PFSK-1 (cell line): Measurements from ENCODE around the gene CDK19.

Source experiments
- FOXP2 ChIP-seq: optimal IDR thresholded peaks from 2 replicates; pipeline ENCODE3; 2011; ENCODE audit warnings: borderline replicate concordance, control low read depth, inconsistent platforms; ENCODE audit not compliant: insufficient read depth; ENCODE audit errors: extremely low read length, extremely low read depth
- POLR2AphosphoS5 ChIP-seq: IDR thresholded peaks from 2 replicates; pipeline ENCODE4 v1.6.1; 2012; ENCODE audit warnings: low read depth, mild to moderate bottlenecking, control low read depth, low read length, moderate library complexity
- SIN3A ChIP-seq: IDR thresholded peaks from 2 replicates; pipeline ENCODE4 v1.6.1; 2012; ENCODE audit warnings: mild to moderate bottlenecking, low read length, moderate library complexity, borderline replicate concordance; ENCODE audit not compliant: insufficient read depth
- TAF1 ChIP-seq: IDR thresholded peaks from 2 replicates; pipeline ENCODE4 v1.6.1; 2012; ENCODE audit warnings: low read length, control low read depth, borderline replicate concordance; ENCODE audit not compliant: insufficient read depth
- TF ChIP-seq, protein P1 (sequence below), 2 experiments: IDR thresholded peaks; 2 replicates each; pipeline versions ENCODE4 v1.6.1 to v1.8.0; 2011 to 2012; ENCODE audit warnings: low read depth in 2 of 2, low read length in 2 of 2, control low read depth in 1 of 2, inconsistent platforms in 1 of 2, mild to moderate bottlenecking in 1 of 2, moderate library complexity in 1 of 2; ENCODE audit not compliant: insufficient read depth in 1 of 2

CDK19 gene

DNA sequence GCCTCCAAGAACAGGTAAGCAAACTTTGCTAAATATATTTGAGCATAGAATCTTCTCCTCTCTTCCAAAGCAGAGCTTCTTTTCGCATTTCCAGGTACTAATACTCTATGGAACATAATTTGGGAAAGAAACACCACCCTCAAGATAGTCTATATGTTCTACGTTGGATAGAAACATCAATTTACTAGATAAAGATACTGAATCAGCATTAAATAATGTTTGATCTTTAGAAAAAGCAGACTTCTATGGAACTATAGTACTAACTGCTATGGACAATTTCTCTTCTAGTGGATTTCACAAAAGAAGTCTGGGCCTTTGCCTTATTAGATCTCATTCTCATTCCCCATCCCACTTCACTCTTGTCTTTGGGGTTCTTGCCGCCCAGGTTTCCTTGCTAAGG, 103.0 kb downstream of the CDK19 start:
- TF ChIP-seq SIN3A, result no peak
- TF ChIP-seq TAF1, result no peak
- TF ChIP-seq, protein P1, sequence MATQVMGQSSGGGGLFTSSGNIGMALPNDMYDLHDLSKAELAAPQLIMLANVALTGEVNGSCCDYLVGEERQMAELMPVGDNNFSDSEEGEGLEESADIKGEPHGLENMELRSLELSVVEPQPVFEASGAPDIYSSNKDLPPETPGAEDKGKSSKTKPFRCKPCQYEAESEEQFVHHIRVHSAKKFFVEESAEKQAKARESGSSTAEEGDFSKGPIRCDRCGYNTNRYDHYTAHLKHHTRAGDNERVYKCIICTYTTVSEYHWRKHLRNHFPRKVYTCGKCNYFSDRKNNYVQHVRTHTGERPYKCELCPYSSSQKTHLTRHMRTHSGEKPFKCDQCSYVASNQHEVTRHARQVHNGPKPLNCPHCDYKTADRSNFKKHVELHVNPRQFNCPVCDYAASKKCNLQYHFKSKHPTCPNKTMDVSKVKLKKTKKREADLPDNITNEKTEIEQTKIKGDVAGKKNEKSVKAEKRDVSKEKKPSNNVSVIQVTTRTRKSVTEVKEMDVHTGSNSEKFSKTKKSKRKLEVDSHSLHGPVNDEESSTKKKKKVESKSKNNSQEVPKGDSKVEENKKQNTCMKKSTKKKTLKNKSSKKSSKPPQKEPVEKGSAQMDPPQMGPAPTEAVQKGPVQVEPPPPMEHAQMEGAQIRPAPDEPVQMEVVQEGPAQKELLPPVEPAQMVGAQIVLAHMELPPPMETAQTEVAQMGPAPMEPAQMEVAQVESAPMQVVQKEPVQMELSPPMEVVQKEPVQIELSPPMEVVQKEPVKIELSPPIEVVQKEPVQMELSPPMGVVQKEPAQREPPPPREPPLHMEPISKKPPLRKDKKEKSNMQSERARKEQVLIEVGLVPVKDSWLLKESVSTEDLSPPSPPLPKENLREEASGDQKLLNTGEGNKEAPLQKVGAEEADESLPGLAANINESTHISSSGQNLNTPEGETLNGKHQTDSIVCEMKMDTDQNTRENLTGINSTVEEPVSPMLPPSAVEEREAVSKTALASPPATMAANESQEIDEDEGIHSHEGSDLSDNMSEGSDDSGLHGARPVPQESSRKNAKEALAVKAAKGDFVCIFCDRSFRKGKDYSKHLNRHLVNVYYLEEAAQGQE (IDR thresholded peaks at IDR 0.05; ENCODE audit: insufficient read depth in 1 of 2, low read depth in 2 of 2, low read length in 2 of 2), result no peak
- TF ChIP-seq FOXP2, result no peak
- no peak for TF ChIP-seq POLR2AphosphoS5

- no peak for TF ChIP-seq FOXP2
- no peak for TF ChIP-seq SIN3A
- TF ChIP-seq, protein P1 (IDR thresholded peaks at IDR 0.05; ENCODE audit: insufficient read depth in 1 of 2, low read depth in 2 of 2, low read length in 2 of 2), result no peak
- no peak for TF ChIP-seq TAF1
- TF ChIP-seq POLR2AphosphoS5, result no peak
Observed at GRCh38 chr6:110710115-110710514, 105.2 kb downstream of the CDK19 start.

GRCh38 chr6:110708295-110708950, 106.8 kb downstream of the CDK19 start:
- TF ChIP-seq SIN3A, result no peak
- TF ChIP-seq, protein P1 (IDR thresholded peaks at IDR 0.05; ENCODE audit: insufficient read depth in 1 of 2, low read depth in 2 of 2, low read length in 2 of 2), result no peak
- TF ChIP-seq FOXP2, result no peak

DNA sequence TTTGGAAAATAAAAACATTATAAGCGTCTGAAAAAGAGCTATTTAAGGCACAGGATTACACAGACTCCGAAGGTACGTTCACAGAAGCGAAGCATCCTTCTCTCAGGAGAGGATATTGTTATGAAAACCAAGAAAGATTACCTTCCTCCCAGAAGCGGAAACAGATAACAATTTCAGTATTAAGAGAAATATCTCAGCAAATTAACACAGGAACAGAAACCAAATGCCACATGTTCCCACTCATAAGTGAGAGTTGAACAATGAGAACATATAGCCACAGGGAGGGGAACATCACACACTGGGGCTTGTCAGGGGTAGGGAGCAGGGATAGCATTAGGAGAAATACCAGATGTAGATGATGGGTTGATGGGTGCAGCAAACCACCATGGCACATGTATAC, 109.7 kb downstream of the CDK19 start:
- TF ChIP-seq, protein P1 (IDR thresholded peaks at IDR 0.05; ENCODE audit: insufficient read depth in 1 of 2, low read depth in 2 of 2, low read length in 2 of 2), result no peak
- TF ChIP-seq SIN3A (no peak), FOXP2 (no peak), TAF1 (no peak), POLR2AphosphoS5 (no peak)

GRCh38 chr6:110703906-110704594, 111.2 kb downstream of the CDK19 start:
- TF ChIP-seq, protein P1 (IDR thresholded peaks at IDR 0.05; ENCODE audit: insufficient read depth in 1 of 2, low read depth in 2 of 2, low read length in 2 of 2), result no peak
- no peak for TF ChIP-seq POLR2AphosphoS5
- no peak for TF ChIP-seq FOXP2
- no peak for TF ChIP-seq SIN3A
- no peak for TF ChIP-seq TAF1
